Inflammatory macrophage (primary cell): ENCODE results near the gene IRX5.

ENCODE experiments used
- DNase-seq, 2 donors: peaks; one replicate each; pipeline ENCODE4 v3.0.0-alpha.2; 2020 to 2022
- total RNA-seq, 18 experiments: gene quantifications; one replicate each; lab custom pipeline; 2026; ENCODE audit warnings: mixed read lengths in 6 of 18, inconsistent platforms in 2 of 18; lab: John Stamatoyannopoulos, UW

The IRX5 gene
- total RNA-seq = 0 to 0.12 (median 0.02) reads per million in 18 experiments

DNA sequence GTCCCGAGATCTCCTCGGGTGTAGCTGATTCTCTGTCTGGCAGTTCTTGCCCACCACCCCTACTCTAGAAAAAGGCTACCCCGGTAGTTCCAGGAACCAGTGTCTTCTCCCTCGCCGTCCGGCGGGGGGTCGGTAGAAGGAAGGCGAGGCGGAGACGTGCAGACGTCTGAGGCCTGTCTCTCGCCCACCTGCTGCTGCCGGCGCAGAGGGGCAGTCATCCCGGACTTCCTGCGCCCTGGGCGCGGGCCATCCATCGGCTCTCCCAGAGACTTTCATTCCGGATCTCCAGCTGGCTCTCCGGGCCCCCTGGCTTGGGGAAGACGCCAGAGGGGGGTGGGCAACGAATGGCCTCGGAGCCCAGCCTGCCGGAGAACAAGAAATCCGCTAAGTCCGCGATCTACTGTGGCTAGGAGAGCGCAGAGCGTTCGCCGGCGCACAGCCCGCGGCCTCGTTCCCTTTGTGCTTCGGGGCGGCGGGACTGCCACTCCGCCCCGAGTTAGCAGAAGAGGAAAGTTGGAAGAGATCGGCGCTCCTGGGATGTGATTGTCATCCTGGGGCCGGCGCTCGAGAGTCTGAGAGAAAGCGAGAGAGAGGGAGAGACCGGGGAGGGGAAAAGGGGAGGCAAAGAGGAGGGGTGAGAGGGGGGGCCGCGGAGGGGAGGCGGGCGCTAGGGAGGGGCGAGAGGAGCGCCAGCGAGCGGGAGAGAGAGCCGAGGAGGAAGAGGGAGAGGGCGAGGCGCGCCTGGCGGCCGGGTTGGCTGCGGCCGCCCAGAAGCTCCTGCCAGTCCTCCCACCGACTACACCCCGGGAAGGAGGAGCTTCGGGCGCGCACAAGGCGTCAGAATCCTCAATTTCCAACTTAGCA lies at the start of gene IRX5:
IRX5 (plus strand) TSS at position 861 of the 864 bp plus-strand sequence. CDS start 334 bp downstream, outside the sequence.
- peak; percentile 66 to 73 for DNase-seq

GRCh38 chr16:54882556-54882955 lies 48.1 kb upstream of the IRX5 start:
- no peak for DNase-seq

DNA sequence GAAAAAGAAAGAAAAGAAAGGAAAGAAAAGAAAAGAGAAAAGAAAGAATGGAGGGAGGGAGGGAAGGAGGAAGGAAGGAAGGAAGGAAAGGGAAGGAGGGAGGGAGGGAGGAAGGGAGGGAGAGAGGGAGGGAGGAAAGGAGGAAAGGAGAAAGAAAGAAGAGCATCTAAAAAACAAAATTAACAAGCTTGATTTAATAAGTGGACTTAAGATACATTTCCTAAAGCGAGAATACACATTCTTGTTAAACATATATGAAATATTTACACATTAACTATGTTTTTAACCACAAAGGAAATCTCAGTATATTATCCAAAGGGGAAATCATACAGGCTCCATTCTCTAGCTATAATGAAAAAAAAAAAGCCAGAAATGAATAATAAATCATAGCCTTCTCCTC lies 47.3 kb upstream of the IRX5 start:
- no peak for DNase-seq

GRCh38 chr16:54886078-54886477 lies 44.6 kb upstream of the IRX5 start:
- DNase-seq = no peak

DNA sequence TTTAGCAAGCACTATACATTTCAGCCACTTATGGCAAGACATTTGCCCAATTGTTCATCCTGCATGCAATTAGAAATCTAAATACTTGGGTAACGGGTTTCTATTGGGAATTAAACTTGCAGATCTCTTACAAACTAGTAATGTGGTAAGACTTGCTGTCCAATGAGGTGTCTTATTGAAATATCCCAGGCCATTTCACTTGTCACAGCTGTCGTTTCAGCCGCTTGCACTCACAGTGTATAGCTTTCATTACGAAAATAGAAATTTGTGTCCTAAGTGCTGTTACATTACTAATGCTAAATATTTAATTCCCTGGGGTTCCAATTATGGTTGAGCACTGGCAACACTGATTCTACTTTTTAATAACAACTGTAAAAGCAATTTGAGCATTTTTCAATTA lies 40.3 kb upstream of the IRX5 start:
- DNase-seq = no peak

DNA sequence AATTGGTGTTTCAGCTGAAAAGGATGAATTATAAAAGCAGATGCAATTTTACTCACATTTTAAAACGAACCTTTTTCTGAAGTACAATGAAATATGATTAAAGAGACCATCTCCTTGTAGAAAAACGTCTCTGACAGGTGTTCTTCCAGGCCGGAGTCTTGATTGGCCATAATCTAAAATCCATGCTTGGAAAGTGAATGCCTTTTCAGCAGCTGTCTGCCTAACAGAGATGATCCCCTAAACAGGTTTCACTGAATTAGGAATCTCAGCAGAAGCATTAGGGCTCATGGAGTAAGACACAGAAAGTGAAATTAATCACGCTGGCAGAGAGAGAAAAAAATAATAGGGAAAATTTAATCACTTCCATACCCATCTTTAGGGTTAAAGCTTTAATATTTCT lies 39.3 kb upstream of the IRX5 start:
- DNase-seq = no peak

DNA sequence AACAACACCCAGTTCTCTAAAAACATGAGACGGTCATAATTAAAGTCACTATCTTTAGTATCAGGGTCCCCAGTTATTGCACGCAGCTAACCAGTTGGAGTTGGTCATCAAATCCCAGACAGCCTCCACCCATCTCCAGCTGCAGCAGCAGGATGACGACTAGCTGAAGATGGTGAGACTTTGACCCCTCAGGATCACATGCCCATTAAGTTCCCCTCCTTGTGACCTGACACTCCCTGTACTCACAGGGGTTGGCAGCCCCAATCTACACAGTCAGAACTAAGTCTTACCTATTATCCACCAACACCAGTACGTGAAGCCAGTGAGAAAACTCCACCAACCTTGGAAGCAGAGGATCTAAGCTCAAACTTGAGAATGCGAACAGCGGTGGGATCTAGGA lies 37.7 kb upstream of the IRX5 start:
- DNase-seq = no peak

DNA sequence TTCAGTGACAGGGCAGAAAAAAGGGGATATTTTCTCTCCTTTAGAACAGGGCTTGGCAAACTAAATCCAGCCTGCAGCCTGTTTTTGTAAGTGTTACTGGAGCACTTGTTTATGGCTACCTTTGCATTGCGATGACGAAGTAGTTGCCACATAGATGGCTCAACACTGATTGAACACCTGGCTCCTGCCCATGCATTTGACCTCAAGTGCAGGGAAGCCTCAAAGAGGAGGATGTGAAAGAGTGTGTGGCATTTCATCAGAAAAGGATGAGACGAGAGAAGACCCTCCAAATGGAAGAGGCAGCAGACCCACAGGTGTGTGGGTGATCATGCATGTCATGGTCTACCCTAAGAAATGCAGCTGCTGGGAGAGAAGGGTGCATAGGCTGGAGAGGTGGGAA lies 32.7 kb upstream of the IRX5 start:
- DNase-seq = no peak

GRCh38 chr16:54901606-54902005 lies 29.1 kb upstream of the IRX5 start:
- DNase-seq = no peak

- DNase-seq = no peak
Measured at GRCh38 chr16:54903047-54903446, 27.6 kb upstream of the IRX5 start.

DNA sequence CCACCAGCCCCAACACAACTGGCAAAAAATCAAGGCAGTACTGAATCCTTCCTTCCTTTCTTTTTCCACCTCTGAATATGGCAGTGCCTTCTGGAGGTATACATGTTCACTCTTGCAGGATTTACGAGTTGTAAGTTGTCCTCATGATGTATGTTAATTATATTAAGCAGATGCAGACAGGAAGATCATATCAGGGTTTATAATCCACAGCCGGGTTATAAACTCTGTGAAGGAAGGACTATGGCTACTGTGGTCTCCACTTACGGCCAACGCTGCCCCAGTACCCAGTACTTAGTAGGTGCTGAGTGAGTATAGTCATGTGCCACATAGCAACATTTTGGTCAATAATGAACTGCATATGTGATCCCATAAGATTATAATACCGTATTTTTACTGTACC lies 19.6 kb upstream of the IRX5 start:
- DNase-seq = no peak

GRCh38 chr16:54912720-54913119 lies 17.9 kb upstream of the IRX5 start:
- DNase-seq = no peak

GRCh38 chr16:54921206-54921824 lies 9.3 kb upstream of the IRX5 start:
- DNase-seq = no peak

DNA sequence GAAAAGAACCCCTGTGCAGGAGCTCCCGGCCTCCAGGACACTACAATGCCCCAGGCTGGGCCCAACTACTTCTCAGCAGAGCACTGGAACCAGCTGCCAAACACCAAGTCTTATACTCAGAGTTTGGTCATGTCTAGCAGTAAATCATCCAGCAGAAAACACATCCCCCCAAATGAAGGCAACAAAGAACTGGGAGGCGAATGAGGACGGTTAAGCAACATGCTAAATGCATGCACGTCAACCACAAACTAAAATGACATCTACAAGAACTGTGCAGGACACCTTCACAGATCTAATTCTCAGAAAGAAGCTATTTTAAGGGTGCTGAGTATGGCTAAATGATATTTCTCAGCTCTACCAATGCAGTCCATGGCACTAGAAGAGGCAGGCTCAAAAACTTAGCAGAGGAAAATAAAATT lies 7.6 kb upstream of the IRX5 start:
- DNase-seq = no peak

DNA sequence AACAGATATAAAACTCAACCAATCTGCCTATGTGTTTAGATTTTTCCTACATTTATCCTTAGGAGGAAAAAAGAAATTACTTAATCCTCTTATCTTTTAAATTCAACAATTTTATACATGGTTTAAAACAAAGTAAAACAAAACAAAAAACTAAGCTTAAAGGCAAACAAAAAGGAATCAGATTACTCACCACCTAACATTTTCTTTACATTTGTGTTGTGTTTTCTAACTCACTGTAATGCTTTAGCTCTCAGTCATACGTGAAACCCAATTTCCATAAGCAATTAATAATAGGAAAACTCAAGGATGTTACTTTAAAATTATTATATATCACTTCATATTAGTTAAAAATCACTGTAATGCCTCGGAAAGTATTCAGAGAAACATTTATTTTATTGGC lies 6.7 kb upstream of the IRX5 start:
- no peak for DNase-seq

DNA sequence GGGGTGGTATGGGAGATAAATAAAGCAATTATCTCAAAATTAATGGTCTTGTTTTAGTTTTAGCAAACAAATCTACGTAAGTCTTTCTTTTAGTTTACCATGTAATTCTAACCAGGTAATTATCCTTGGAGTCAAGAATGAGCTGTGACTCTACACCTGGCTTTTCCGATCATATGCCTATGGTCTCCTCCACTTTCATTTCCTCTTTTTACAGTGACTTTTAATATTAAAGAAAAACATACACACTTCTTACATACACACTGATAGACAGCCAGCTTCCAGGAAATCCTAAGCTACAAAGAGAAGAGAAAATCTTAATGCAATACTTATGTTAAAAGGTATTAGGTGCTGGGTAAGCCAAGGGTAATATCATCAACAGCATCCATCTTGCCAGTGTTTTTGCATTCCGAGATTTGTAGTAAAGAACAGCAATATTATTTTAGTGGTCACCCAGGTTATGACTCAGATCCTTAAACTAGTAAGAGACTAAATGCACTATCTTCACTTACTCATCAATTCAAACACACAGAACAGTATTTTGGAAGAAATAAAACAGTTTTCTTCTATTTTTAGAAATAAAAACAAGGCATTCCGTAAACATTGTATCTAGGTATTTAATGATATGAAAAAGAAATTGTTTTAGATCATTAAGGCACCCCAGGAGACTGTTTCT lies 4.4 kb upstream of the IRX5 start:
- DNase-seq = no peak

GRCh38 chr16:54927125-54928015 lies 3.3 kb upstream of the IRX5 start:
- no peak for DNase-seq

DNA sequence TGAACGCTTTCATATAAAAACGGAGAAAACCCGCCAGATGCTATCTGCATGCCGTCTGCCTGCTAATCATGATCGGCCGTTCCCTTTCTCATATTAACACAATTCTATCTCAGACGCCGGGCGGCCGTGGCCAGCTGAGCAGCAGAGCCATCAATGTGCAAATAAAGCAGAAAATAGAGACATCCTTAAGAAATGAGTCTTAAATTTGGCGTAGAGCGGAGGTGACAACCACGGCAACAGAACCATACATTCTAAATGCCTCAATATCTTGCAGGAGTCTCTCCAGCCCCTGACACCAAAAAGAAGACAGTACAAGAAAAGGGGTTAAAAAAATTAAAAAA lies 2.7 kb upstream of the IRX5 start:
- DNase-seq = peak in 1 of 2 donors; percentile 7

DNA sequence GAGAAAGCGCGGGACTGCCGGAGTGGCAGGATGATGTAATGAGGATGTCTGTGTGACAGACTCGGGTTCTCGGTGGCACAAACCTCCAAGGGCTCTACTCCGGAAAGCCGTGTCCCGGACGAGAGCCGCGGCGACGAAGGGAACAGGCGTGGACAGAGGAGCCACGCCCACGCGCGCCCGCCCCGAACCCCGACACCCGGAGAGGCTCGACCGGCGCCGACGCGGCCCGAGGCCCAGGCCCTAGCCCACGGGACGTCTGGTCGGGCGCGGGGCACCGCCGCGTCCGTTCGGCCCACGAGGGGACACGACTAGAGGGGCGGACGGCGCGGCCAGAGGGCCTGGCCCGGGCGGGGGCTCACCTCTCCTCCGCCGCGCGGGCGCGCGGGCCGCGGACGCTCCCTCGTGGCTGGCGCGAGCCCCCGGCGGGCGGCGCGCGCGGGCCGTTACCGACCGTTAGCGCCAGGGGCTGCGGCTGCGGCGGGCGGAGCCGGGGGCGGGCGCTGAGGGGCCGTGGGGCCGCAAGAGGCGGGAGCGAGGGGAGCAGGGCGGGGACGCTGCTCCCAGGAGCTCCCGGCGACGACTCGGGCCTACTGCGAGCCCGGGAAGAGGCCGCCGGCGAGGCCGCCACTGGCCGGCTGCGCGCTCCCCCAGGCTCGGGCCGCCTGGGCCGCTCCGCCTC lies 2.1 kb upstream of the IRX5 start:
- DNase-seq = peak; percentile 34 to 47

DNA sequence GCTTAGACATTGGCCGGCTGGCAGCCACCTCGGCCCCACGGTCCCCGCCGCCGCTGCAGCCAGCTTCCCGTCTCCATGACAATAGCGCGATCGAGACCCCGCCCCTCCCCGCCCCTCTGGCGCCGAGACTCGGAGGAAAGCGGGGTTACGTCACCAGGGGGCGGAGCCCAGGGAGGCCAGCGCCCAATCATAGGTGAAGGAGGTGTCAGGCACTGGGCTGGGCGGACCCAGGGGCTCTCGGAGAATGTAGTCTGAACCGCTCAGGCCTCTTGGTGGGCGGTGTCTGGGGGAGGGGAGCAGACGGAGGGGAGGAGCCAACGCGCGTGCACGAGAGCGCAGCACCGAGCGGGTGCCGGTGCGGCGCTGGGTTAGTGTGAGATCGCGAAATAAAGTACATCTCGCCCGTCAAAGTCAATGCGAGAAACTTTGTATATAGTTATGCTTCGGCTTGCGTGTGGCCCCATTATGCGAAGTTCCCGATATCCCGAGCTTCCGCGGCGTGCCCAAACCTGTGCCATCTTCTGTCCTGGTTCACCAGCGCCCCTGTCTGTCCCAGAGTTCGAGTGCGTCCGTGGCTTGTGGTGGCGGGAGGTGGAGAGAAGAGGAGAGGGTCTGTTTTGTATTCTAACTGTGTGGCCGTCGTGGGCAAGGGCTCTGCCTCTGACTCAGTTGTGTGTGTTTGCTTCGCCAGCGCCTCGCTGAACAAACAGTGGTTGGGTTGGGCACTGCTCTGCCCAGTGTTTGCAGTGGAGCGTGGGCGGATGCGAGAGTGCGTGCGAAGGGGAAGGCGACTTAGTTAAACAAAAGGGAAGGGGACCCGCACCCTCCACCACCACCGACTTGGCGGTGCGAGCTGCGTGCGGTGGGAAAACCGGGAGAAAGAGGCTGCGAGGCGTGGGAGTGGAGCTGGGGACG lies 1.3 kb upstream of the IRX5 start:
- peak; percentile 99 for DNase-seq

GRCh38 chr16:54930869-54931119 lies 129 bp downstream of the IRX5 start:
- DNase-seq = no peak
